GM11168 (cell line): ENCODE data around the gene ALDH1A2.

Experiments
- in situ Hi-C: fragments of 300-500 bp; cut with MboI; formaldehyde crosslinking; loops from one replicate; pipeline ENCODE4 v1.12.0; 2022; ENCODE audit warnings: low sequenced_read_pairs; ENCODE audit not compliant: unreplicated experiment

The ALDH1A2 gene

GRCh38 chr15:57949374-57949943, 116.1 kb downstream of the ALDH1A2 start:
- in situ Hi-C loops: no loop called here

GRCh38 chr15:57948351-57949289, 116.9 kb downstream of the ALDH1A2 start:
- in situ Hi-C loops: no loop called here

- in situ Hi-C loops: no loop called here
Observed at GRCh38 chr15:57947781-57948180, 117.7 kb downstream of the ALDH1A2 start.

- in situ Hi-C loops: no loop called here
Observed at GRCh38 chr15:57947282-57947681, 118.2 kb downstream of the ALDH1A2 start.

GRCh38 chr15:57946491-57947048, 118.9 kb downstream of the ALDH1A2 start:
- in situ Hi-C loops: no loop called here

- in situ Hi-C loops: no loop called here
Observed at GRCh38 chr15:57945616-57946015, 119.9 kb downstream of the ALDH1A2 start.

GRCh38 chr15:57943754-57944420, 121.6 kb downstream of the ALDH1A2 start:
- in situ Hi-C loops: no loop called here

- in situ Hi-C loops: no loop called here
Observed at GRCh38 chr15:57943171-57943570, 122.3 kb downstream of the ALDH1A2 start.

- in situ Hi-C loops: no loop called here
Observed at GRCh38 chr15:57941816-57942215, 123.7 kb downstream of the ALDH1A2 start.

GRCh38 chr15:57932348-57932747, 133.2 kb downstream of the ALDH1A2 start:
- in situ Hi-C loops: no loop called here

GRCh38 chr15:57931570-57931969, 133.9 kb downstream of the ALDH1A2 start:
- in situ Hi-C loops: no loop called here

GRCh38 chr15:57927091-57927631, 138.3 kb downstream of the ALDH1A2 start:
- in situ Hi-C loops: no loop called here

GRCh38 chr15:57925650-57926049, 139.9 kb downstream of the ALDH1A2 start:
- in situ Hi-C loops: no loop called here

GRCh38 chr15:57924598-57924997, 140.9 kb downstream of the ALDH1A2 start:
- in situ Hi-C loops: no loop called here

- in situ Hi-C loops: no loop called here
Observed at GRCh38 chr15:57923750-57924149, 141.8 kb downstream of the ALDH1A2 start.

GRCh38 chr15:57923306-57923705, 142.2 kb downstream of the ALDH1A2 start:
- in situ Hi-C loops: no loop called here

- in situ Hi-C loops: no loop called here
Observed at GRCh38 chr15:57922776-57923175, 142.7 kb downstream of the ALDH1A2 start.

GRCh38 chr15:57921371-57921770, 144.1 kb downstream of the ALDH1A2 start:
- in situ Hi-C loops: no loop called here

GRCh38 chr15:57920911-57921310, 144.6 kb downstream of the ALDH1A2 start:
- in situ Hi-C loops: no loop called here

GRCh38 chr15:57919754-57920153, 145.8 kb downstream of the ALDH1A2 start:
- in situ Hi-C loops: no loop called here

GRCh38 chr15:57917998-57918397, 147.5 kb downstream of the ALDH1A2 start:
- in situ Hi-C loops: no loop called here
